ENCODE data around the gene OGG1. TPM values are rescaled to one million over a fixed set of nuclear protein-coding genes. Genes with fewer than 3 reads are reported as not detected.

The OGG1 gene
- total RNA-seq, 4 donors from 2014 or later, result 51.2 to 163 (median 74.1) TPM

DNA sequence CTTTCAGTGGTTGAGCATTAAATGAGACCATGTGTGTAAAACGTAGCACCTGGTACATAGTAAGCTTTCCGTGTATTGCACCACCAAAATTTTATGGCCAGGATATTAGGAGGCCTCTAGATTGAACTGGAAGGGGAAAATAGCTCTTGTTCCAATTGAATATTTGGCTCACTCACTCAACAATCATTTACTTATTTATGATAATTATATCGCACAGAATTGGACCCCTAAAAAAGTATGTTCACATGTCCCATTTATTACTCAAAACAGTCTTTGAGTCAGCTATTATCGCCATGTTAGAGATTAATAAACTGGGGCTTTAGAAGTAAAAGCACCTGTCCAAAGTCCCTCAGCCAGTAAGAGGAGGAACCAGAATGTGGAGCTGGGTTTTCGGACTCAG is 55.2 kb downstream of the OGG1 start:
- DNase-seq, result no peak
- TF ChIP-seq, protein P1, sequence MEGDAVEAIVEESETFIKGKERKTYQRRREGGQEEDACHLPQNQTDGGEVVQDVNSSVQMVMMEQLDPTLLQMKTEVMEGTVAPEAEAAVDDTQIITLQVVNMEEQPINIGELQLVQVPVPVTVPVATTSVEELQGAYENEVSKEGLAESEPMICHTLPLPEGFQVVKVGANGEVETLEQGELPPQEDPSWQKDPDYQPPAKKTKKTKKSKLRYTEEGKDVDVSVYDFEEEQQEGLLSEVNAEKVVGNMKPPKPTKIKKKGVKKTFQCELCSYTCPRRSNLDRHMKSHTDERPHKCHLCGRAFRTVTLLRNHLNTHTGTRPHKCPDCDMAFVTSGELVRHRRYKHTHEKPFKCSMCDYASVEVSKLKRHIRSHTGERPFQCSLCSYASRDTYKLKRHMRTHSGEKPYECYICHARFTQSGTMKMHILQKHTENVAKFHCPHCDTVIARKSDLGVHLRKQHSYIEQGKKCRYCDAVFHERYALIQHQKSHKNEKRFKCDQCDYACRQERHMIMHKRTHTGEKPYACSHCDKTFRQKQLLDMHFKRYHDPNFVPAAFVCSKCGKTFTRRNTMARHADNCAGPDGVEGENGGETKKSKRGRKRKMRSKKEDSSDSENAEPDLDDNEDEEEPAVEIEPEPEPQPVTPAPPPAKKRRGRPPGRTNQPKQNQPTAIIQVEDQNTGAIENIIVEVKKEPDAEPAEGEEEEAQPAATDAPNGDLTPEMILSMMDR (IDR thresholded peaks at IDR 0.05), result no peak
- no peak for TF ChIP-seq POLR2A (IDR thresholded peaks at IDR 0.05)
- Histone ChIP-seq H3K9me3 (no peaks in the 10 kb centered on the region), H3K4me3 (no peak overlapping the region), H3K36me3 (peaks cover 0 to 66% (median 0%) of the 10 kb centered on the region in 3 donors), H3K27ac (no peak overlapping the region), H3K4me1 (peaks cover 0 to 14% (median 0%) of the 10 kb centered on the region in 4 donors), H3K27me3 (no peaks in the 10 kb centered on the region)

DNA sequence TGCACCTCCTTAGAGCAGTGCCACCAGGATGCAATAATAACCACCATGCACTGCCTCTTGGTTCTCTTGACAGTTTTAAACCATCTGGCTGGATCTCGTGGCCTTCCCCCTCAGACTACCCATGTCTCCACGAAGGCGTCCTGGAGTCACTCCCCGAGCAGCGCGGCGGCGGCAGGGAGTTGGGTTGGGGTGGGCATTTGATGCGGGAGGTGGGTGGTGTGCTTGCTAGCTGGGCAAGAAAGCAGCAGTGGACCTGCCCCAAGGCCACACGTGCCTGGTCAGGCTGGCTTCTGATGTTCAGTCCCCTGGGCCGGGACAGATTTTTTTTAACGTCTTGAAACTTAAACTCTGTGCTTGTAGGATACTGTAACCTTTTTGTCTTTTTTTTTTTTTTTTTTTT is 56.4 kb downstream of the OGG1 start:
- no peak for DNase-seq
- Histone ChIP-seq H3K27ac (no peak overlapping the region), H3K9me3 (no peaks in the 10 kb centered on the region), H3K4me1 (peaks cover 0 to 22% (median 0%) of the 10 kb centered on the region in 4 donors), H3K4me3 (no peak overlapping the region), H3K27me3 (no peaks in the 10 kb centered on the region), H3K36me3 (peaks cover 0 to 55% (median 0%) of the 10 kb centered on the region in 3 donors)
- TF ChIP-seq POLR2A (IDR thresholded peaks at IDR 0.05), result no peak

Other genes starting within 250 kb of the OGG1 start
- gene LHFPL4, start 196.1 kb upstream of the OGG1 start, total RNA-seq, result under 1 TPM in 1 of 4 donors, not detected in 3; 0.54 TPM
- gene MTMR14, start 100.4 kb upstream of the OGG1 start, total RNA-seq, result 10 to 100 TPM; 37.1 to 41.7 (median 38.3) TPM
- not detected for gene CPNE9, start 46.1 kb upstream of the OGG1 start, total RNA-seq
- gene BRPF1, start 18.2 kb upstream of the OGG1 start, total RNA-seq, result 10 to 100 TPM; 16.8 to 43.7 (median 25.6) TPM
- gene CAMK1, start 20.0 kb downstream of the OGG1 start, total RNA-seq, result 10 to 100 TPM in 2 of 4 donors, 1 to 10 TPM in 2; 5.6 to 51.2 (median 10.4) TPM
- gene TADA3, start 42.5 kb downstream of the OGG1 start, total RNA-seq, result 10 to 100 TPM; 38.0 to 63.6 (median 55.7) TPM
- 100 to 1,000 TPM; 111 to 165 (median 135) TPM for gene ARPC4, start 43.1 kb downstream of the OGG1 start, total RNA-seq
- 100 to 1,000 TPM in 3 of 4 donors, 10 to 100 TPM in 1; 42.4 to 594 (median 143) TPM for gene TTLL3, start 60.3 kb downstream of the OGG1 start, total RNA-seq
- 10 to 100 TPM; 29.7 to 43.1 (median 38.5) TPM for gene RPUSD3, start 94.1 kb downstream of the OGG1 start, total RNA-seq
- 100 to 1,000 TPM in 3 of 4 donors, 10 to 100 TPM in 1; 27.2 to 510 (median 253) TPM for gene CIDEC, start 130.3 kb downstream of the OGG1 start, total RNA-seq
- 10 to 100 TPM; 23.9 to 46.5 (median 41.9) TPM for gene JAGN1, start 140.7 kb downstream of the OGG1 start, total RNA-seq
- gene IL17RE, start 152.9 kb downstream of the OGG1 start, total RNA-seq, result 100 to 1,000 TPM in 2 of 4 donors, 10 to 100 TPM in 2; 11.6 to 160 (median 109) TPM
- gene IL17RC, start 167.1 kb downstream of the OGG1 start, total RNA-seq, result 100 to 1,000 TPM in 3 of 4 donors, 10 to 100 TPM in 1; 22.3 to 125 (median 123) TPM
- gene CRELD1, start 183.9 kb downstream of the OGG1 start, total RNA-seq, result 10 to 100 TPM; 21.9 to 45.6 (median 34.4) TPM
- 10 to 100 TPM in 1 of 4 donors, 1 to 10 TPM in 3; 1.9 to 13.2 (median 3.6) TPM for gene PRRT3, start 202.5 kb downstream of the OGG1 start, total RNA-seq
- gene EMC3, start 236.9 kb downstream of the OGG1 start, total RNA-seq, result 10 to 100 TPM; 23.9 to 42.2 (median 32.8) TPM